Amygdala (tissue), 56 donors: Measurements from ENCODE around the gene AIG1.
A peak's percentile ranks its signal among the peaks of the same experiment; 100 is the strongest.

ENCODE experiments used
- DNase-seq, 56 donors: peaks; one replicate each; lab custom pipeline; 2025; lab: John Stamatoyannopoulos, UW

AIG1 gene

DNA sequence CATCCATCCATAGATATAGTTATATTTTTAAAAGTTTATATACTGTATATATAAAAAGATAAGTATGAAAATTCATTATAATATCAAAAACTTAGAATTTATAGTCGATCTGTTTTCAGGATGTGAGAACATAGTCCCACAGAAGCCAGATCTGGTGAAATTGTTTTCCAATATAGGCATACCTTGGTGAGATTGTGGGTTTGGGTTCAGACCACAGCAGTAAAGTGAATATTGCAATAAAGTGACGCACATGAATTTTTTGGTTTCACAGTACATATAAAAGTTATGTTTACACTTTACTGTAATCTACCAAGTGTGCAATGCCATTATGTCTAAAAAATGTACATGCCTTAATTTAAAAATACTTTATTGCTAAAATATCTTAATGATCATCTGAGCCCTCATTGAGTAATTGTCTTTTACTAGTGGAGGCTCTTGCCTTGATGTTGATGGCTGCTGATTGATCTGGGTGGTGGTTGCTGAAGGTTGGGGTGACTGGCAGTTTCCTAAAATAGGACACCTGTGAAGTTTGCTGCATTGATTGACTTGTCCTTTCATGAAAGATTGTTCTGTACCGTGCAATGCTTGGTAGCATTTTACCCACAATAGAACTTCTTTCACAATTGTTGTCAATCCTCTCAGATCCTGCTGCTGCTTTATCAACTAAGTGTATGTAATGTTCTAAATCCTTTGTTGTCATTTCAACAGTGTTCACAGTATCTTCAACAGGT is 29.8 kb downstream of the AIG1 start:
- no peak for DNase-seq

- DNase-seq, result no peak
Observed at GRCh38 chr6:143092768-143093167, 32.1 kb downstream of the AIG1 start.

- DNase-seq, result no peak
Observed at GRCh38 chr6:143093290-143093689, 32.6 kb downstream of the AIG1 start.

DNA sequence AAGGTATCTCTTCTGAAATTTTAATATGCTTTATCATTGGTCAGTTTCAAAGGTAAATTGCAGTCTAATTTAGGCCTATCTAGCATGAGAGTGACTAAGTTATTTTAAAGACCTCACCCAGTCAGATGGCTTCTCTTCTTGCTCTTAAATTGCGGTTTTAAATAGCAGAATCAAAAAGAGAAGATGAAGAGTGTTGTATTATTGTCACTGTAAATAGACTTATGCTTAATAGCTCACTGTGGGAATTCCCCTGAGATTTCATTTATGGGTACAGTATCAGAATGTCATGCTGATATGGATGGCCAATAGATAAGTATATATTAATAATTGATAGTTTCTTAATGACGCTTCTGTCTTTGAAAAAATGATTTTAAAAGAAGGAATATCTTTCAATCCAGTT is 35.7 kb downstream of the AIG1 start:
- no peak for DNase-seq

DNA sequence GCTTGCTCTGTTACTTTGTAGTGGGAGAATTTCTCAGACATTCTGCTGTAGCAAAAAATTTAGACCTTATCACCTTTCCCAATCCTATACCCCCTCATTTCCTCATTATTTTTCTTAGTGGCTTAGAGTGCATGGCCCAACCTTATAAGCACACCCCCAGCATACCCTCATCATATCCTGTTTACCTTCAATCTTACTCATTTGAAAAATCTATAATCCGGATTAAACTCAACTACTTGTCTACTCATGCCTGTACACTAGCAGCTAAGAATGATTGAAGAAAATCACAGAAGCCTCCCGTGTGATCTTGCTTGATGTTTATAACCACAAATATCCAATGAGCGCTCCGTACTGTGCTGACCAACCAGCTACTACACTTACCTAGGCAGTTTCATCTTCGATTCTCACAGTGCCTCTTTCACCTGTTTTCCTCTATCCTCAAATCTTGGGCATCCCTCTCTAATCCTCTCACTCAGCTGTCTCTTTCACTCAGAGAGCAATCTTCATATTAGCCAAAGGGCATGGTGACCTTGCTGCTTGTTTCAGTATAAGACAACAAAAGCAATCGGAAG is 36.6 kb downstream of the AIG1 start:
- no peak for DNase-seq

- DNase-seq, result no peak
Observed at GRCh38 chr6:143098054-143098671, 37.5 kb downstream of the AIG1 start.

DNA sequence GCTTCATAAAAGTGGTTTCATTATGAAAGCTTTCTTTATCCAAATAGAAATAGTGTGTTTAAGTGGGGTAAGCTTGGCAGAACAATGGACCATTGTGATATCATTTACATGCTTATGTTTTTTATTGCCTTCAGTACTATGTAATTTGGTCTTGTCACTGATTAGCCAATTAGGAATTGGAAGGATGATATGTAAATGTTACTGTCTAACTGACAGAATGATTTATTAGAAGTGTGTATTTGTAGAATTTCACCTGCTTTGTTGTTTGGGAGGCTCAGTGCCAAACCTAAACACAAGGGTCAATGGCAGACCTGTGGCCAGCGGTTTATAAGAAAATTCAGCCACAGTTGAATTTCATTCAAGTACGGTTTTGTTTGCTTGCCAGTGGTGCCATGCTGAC is 39.0 kb downstream of the AIG1 start:
- peak in 1 of 56 donors; percentile 39 for DNase-seq

- DNase-seq, result no peak
Observed at GRCh38 chr6:143100429-143100828, 39.7 kb downstream of the AIG1 start.

DNA sequence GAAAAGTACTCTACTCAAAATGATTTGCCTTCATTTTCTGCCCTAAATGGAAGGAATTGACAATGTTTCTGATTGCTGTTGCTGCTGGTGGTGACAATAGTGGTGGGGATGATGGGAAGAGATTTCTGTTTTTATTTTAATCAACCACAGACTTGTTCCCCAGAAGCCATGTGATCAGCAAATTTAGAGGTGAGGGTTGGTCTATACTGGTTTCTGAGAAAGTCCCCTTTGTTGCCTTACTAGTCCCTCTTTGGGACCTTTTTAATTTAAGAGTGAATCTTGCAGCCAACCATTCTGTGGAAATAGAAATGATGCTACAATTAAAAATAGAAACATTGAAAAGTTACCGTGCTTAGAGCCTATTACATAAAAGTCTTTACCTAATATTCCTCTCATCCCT is 43.2 kb downstream of the AIG1 start:
- no peak for DNase-seq

DNA sequence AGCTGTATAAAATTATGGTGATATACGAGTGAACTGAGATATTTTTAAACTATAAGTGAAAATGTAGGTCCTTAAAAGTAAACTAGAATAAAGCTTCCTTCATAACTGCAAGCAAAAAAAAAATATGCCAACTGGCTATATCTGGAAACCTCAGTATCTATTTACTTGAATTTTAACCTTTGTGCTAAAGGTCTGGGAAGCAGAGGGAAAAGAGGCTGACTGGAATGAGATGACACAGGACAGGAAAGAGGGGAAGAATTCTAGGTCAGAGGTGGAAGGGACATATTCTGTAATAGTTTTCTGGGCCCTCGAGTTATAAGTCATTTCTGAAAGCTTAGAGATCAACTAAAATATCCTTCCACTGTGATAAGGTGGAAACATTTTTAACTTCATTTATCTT is 46.8 kb downstream of the AIG1 start:
- no peak for DNase-seq

GRCh38 chr6:143107911-143108761 is 47.4 kb downstream of the AIG1 start:
- no peak for DNase-seq

GRCh38 chr6:143109196-143109595 is 48.5 kb downstream of the AIG1 start:
- DNase-seq, result no peak

- DNase-seq, result peak in 2 of 56 donors; percentile 8 to 14
Observed at GRCh38 chr6:143110572-143110971, 49.9 kb downstream of the AIG1 start.

DNA sequence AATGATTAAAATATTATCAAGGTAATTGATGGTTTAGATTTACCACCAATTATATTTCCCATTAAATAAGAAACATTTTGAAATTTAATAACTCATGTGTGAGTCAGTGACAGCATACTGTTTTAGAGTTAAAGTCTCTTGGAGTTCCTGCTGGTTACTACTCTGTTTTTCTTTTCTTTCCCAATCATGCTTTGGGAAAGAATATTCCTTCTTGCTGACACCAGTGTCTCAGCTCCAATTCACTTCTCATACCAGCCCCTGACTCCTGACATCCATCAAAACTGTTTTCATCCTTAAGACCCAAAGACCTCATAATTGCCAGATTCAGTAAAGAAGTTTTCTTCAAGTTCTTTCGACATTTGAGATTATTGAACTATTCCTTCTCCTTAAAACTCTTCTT is 50.3 kb downstream of the AIG1 start:
- no peak for DNase-seq

GRCh38 chr6:143111443-143111842 is 50.8 kb downstream of the AIG1 start:
- no peak for DNase-seq

- DNase-seq, result no peak
Observed at GRCh38 chr6:143112084-143112768, 51.5 kb downstream of the AIG1 start.

DNA sequence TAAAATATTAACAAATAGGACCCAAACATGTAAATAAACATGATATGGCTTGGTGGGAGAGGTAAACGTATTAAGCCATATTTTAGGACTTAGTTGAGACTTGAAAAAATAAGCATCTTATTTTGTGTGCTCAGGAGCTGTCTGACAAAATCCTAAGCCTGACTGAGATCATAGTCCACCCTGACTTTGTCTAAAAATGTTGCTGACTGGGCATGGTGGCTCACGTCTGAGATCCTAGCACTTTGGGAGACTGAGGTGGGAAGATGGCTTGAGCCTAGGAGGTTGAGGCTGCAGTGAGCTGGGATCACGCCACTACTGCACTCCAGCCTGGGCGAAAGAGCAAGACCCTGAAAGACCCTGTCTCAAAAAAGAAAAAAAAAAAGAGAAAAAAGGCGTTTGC is 52.1 kb downstream of the AIG1 start:
- DNase-seq, result no peak

- no peak for DNase-seq
Observed at GRCh38 chr6:143115728-143116127, 55.0 kb downstream of the AIG1 start.

DNA sequence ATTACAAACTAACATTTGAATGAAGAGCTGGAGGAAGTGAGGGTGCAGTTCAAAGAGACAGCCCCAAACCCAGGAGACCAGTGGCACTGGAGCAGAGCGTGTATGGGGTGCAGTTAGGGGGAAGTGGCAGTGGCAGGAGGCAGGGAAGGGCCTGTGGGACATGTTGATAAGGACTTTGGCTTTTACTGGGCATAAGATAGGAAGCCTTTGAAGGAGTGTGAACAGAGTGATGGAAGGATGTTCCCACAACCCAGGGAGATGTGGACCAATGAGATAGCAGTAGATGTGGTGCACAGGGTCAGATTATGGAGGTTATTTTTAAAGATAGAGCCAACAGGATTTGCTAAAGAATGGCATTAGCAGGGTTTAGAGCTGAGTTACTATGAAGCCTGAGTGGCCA is 56.4 kb downstream of the AIG1 start:
- no peak for DNase-seq

DNA sequence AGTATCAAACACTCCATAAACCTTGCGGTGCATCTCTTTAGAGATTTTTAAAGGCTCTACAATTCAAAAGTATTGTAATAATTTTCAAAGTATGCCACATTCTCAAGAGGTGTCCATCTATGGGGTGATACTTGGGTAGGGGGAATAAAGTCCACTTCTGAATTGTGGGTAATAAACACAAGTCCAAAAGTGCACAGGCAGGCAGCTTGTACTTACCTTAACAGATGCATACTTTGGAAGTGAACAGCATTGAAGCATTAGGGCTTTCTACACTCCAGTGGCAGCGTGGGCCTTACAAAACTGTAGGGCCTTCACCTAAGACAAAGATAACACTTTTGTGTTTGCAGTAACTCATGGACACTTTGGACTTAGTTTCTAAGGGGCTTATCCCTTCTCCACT is 58.6 kb downstream of the AIG1 start:
- no peak for DNase-seq

DNA sequence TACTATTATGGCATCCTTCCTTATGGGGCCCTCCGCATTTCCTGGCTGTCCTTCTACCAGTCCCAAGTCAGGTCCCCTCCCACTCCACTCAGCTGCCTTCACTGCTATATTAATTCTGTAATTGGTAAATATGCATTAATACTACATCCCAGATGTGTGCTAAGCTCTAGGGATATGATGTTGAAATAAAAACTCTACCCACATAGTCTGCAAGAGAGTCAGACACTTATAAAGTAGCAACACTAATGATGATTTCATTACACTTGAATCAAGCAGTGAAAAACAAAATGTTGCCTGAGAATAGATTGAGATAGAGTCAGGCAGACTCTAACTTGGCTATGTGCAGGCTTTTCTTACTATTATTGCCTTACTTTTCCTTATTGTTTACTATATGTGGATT is 62.4 kb downstream of the AIG1 start:
- DNase-seq, result no peak
